Motor neuron (in vitro differentiated cells): ENCODE results near the gene SRRM2. TPM values are rescaled to one million over a fixed set of nuclear protein-coding genes. Genes with fewer than 3 reads are reported as not detected.

Source experiments
- ATAC-seq, 8 experiments: fragments of 200-7000 bp; cut with Tn5 transposase; replicated peaks in 6 of 8; 2 replicates each; pipeline ENCODE4 v1.8.0; 2021; ENCODE audit warnings: mild to moderate bottlenecking in 8 of 8, moderate library complexity in 8 of 8
- H3K27ac ChIP-seq, 2 donors: fragments of 250-450 bp; sonication (Bioruptor Pico); 2 replicates each; pipeline ENCODE4 v1.9.0; 2021; ENCODE audit warnings: antibody characterized with exemption in 2 of 2, mild to moderate bottlenecking in 2 of 2, moderate library complexity in 1 of 2
- H3K4me1 ChIP-seq, 2 donors: fragments of 250-450 bp; sonication (Bioruptor Pico); replicated peaks in 1 of 2; 2 replicates each; pipeline ENCODE4 v1.6.1; 2021; ENCODE audit warnings: antibody characterized with exemption in 2 of 2, mild to moderate bottlenecking in 2 of 2, moderate library complexity in 1 of 2
- H3K4me3 ChIP-seq, 5 donors: fragments of 250-450 bp; sonication (Bioruptor Pico); 2 replicates each; pipeline ENCODE4 v1.9.0; 2021; ENCODE audit warnings: antibody characterized with exemption in 5 of 5, mild to moderate bottlenecking in 5 of 5, moderate library complexity in 4 of 5
- WGBS, 10 experiments: fragments of 450-650 bp; shearing (Covaris generic); methylation state at CpG; one replicate each; pipeline ENCODE4 v1.0.0; 2022; 5-methylcytosine and 5-hydroxymethylcytosine counted together
- in situ Hi-C, 9 experiments: fragments of 400-800 bp; cut with MboI; loops; one replicate each; pipeline ENCODE4 v1.15.0; 2021; ENCODE audit warnings: low sequenced_read_pairs in 9 of 9, low pct_unique_long_range_greater_than_20kb in 2 of 9; ENCODE audit not compliant: unreplicated experiment in 9 of 9
- total RNA-seq, 8 experiments: library from RNA; unstranded; fragments of 300-600 nt; gene quantifications; 2 replicates each; pipeline versions ENCODE4 v1.2.3 to v1.2.4, GENCODE V29; 2022

The SRRM2 gene
- total RNA-seq, 8 experiments from 2014 or later: 66.4 to 557 (median 130) TPM

DNA sequence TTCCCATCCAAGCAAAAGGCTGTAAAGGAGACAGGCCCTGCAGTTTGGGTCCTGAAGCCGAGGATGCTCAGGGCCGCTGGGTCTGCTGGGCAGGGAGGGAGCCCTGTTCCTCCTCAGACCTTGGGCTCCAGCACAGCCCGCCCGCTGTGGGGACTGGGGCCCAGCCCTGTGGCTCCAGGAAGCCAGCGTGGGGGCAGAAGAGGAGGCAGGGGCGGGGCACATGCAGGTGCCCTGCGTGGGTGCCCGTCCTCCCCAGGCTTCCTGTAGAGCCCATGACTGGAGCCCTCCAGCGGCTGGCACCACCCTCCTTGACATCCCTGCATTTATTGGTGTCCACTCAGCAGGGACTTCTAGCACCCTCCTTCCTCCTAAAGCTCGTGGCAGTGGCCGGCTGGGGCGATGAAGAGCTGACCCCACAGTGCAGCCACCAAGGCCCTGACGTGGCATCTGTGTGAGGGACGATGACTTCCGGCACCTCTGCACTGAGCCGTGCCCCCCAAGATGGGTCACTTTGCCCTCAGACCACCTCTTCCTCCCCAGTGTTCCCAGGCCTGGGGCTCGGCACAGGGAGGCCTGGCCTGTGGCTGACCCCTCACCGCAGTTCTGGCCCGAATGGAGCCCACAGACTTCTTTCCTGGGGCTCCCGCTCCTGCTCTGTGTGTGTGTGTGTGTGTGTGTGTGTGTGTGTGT, 42.3 kb upstream of the SRRM2 start:
- peak in 2 of 8 experiments; percentile 3 to 4 for ATAC-seq
- Histone ChIP-seq H3K4me3 (no peak overlapping the region), H3K27ac (no peak overlapping the region), H3K4me1 (no peaks in the 10 kb centered on the region)
- in situ Hi-C loops: no loop called here
- 80 to 100% (median 100%) methylated on average over 1 of the region's 20 CpGs; no CpG with 5 or more reads in 7 of the 10 experiments for WGBS, 10 experiments

DNA sequence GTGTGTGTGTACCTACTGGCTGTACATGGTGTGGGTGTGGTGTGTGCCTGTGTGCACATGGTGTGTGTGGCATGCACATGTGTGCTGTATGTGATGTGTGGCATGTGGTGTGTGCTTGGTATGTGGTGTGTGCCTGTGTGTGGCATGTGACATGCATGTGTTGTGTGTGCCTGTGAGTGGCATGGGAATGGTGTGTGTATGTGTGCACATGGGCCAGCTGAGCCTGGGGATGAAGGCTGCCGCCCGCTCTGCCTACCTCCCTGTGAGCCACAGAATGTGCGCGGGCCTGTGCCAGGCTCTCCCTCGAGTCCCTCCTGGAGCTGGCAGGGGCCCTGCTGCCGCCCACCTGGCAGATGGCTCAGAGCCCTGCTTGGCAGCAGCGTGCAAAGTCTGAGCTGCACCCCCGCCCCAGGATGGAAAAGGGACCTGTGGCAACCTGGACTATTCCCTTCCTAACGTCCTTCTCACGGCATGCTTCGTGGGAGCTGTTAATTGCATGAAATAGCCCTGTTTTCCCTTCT, 41.7 kb upstream of the SRRM2 start:
- H3K4me1 ChIP-seq: peaks cover 0 to 5% of the 10 kb centered on the region in 2 donors
- peak in 2 of 8 experiments; percentile 2 for ATAC-seq
- no peak overlapping the region for H3K27ac ChIP-seq
- in situ Hi-C loops: no loop called here
- no peak overlapping the region for H3K4me3 ChIP-seq
- WGBS, 10 experiments: 38 to 100% (median 46%) methylated on average over 1 to 5 of the region's 11 CpGs; no CpG with 5 or more reads in 4 of the 10 experiments

DNA sequence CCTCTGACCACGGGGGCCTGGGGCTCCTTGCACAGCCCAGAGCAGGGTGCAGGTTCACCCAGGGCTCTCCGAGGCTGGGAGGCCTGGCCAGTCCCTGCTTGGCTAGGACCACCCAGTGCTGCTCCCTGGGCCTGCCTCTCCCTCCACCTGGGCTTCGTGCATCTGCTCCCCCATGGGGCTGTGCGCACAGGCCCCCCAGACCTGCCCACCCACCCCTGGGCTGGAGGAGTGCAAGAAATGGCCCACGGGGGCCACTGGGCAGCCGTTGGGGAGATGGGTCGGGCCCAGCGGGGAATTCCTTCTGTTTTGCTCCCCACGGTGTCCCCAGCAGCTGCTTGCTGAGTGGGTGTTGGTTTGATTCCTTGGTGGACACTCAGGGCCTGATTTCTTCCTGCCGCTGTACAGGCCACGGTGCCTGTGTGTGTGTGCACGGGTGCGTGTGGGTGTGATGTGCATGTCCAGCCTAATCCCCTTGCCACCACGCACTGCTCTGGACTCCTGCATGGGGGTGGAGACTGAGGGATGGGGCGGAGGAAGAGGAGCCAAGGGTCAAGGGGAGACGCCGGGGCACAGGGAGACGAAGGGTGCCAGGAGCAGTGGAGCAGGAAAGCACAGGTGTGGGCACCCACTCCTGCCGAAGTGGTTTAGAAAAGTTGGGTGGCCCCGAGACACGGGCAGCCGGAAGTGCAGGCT, 40.9 kb upstream of the SRRM2 start:
- 0 to 80% (median 38%) methylated on average over 1 of the region's 22 CpGs; no CpG with 5 or more reads in 6 of the 10 experiments for WGBS, 10 experiments
- Histone ChIP-seq H3K4me1 (peaks cover 0 to 7% of the 10 kb centered on the region in 2 donors), H3K4me3 (no peak overlapping the region), H3K27ac (no peak overlapping the region)
- in situ Hi-C loops: no loop called here
- ATAC-seq: no peak

DNA sequence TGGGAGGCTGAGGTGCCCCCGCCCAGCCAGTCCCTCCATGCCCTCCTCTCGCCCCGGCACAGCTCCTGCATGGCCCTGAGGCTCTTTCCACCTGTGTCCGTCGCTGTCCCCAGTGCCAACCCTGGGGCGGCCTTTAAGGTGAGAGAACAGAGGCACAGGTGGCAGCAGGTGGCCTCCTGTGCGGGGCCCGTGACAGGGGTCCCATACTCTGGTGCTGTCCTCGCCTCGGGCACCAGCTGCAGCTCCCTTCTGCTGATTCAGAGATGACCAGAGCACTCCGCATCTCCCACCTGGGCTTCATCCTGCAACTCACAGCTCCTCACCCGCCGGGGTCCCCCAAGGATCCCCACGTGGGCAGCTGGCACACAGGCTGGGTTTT, 40.4 kb upstream of the SRRM2 start:
- peaks cover 0 to 7% of the 10 kb centered on the region in 2 donors for H3K4me1 ChIP-seq
- H3K4me3 ChIP-seq: no peak overlapping the region
- in situ Hi-C loops: no loop called here
- no peak for ATAC-seq
- H3K27ac ChIP-seq: no peak overlapping the region
- WGBS, 10 experiments: 57 to 92% methylated on average over 2 to 3 of the region's 14 CpGs; no CpG with 5 or more reads in 8 of the 10 experiments

DNA sequence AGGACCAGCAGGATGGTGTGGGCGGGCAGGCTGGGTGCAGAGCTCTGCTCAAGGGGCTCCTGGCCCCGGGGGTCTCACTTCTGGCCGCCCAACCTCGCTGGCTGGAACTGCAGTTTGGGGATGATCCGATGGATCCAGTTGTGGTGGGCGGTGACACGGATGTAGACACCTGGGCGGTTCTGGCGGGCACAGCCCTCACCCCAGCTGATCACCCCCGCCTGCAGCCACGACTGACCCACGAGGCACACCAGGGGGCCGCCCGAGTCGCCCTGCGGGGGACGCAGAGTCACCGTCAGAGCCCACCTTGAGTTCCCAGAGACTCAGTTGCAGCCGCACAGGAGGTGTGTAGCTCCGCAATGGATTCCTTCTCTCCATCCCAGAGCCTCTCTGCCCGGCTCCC, 39.9 kb upstream of the SRRM2 start:
- in situ Hi-C loops: no loop called here
- no peak overlapping the region for H3K4me3 ChIP-seq
- WGBS, 10 experiments: 60 to 90% (median 86%) methylated on average over 1 to 5 of the region's 21 CpGs; no CpG with 5 or more reads in 5 of the 10 experiments
- ATAC-seq: no peak
- H3K4me1 ChIP-seq: peaks cover 0 to 7% of the 10 kb centered on the region in 2 donors
- H3K27ac ChIP-seq: no peak overlapping the region

DNA sequence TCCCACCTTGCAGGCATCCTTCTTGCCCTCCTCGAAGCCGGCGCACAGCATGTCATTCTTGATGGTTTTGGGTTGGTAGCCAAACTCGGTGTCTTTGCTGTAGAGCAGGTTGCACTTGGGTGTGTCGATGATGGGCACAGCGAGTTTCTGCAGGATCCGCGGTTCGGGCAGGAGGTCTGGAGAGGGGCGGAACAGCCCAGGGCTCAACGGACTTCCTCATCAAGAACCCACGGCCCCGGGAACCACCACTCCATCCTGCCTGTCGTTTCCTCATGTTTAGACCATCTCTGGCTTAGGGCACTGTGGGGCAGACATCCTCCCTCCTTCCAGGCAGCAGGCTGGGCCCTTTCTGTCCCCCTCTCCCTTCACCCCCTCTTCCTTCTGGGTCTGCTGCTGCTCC, 38.9 kb upstream of the SRRM2 start:
- H3K4me1 ChIP-seq: peaks cover 0 to 7% of the 10 kb centered on the region in 2 donors
- H3K27ac ChIP-seq: no peak overlapping the region
- WGBS, 10 experiments: 0 to 96% (median 68%) methylated on average over 1 to 4 of the region's 14 CpGs; no CpG with 5 or more reads in 6 of the 10 experiments
- ATAC-seq: no peak
- H3K4me3 ChIP-seq: no peak overlapping the region
- in situ Hi-C loops: no loop called here

DNA sequence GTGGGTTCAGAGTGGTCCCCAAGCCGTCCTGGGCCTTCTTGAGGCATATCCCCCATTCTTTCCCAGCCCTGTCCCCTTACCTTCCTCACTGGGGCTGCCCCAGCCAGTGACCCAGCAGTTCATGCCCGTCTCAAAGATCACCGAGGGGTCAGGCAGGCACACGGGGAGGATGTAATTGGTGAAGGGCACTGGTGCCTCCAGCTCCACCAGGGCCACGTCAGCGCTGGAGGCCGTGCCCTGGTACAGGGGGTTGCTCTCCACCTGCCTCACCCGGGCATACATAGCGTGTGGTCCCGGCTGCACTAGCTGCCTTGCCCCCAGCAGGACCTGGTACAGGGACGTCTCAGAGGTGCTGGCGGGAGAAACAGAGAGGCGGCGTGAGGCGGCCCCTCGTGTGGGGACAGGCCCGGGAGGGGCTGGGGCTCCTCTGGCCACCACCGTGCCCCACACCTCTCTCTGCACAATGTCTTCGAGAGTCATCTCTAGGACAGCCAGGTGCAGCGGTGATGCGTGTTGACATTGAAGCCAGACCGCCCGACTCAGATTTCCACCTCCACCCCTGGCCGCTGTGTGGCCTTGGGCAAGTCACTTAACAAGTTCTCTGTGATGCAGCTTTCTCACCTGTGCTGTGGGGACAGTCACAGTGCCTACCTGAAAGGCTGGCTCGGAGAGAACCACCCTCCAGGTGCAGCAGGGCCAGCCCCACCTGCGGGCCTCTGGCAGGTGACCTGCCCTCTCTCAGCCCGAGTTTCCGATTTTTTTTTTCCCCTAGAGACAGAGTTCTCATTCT, 38.3 kb upstream of the SRRM2 start:
- no peak overlapping the region for H3K4me3 ChIP-seq
- H3K4me1 ChIP-seq: peaks cover 0 to 7% of the 10 kb centered on the region in 2 donors
- in situ Hi-C loops: no loop called here
- no peak for ATAC-seq
- WGBS, 10 experiments: 33 to 85% (median 80%) methylated on average over 1 to 6 of the region's 28 CpGs; no CpG with 5 or more reads in 3 of the 10 experiments
- H3K27ac ChIP-seq: no peak overlapping the region

DNA sequence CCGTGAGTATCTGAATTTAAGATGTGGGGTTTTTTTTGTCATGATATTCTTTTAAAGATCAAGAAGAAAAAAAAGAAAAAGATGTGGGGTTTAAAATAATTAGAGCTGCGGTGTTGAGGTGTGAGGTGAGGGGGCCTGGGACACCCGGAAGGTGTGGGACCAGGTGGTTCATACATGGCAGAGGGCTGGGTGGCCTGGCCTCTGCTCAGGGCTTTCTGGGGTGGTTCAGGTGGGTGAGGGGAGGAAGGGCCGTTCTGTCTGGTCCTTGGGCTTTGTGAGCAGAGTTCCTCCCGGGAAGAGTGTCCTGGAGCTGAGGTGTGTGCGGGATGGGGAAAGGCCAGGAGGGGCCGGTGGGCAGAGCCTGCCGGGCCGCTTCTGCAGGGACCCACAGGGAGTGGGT, 37.4 kb upstream of the SRRM2 start:
- in situ Hi-C loops: no loop called here
- no peak overlapping the region for H3K27ac ChIP-seq
- peaks cover 1 to 11% of the 10 kb centered on the region in 2 donors for H3K4me1 ChIP-seq
- H3K4me3 ChIP-seq: no peak overlapping the region
- 0 to 100% (median 52%) methylated on average over 1 to 4 of the region's 9 CpGs; no CpG with 5 or more reads in 2 of the 10 experiments for WGBS, 10 experiments
- peak in 2 of 8 experiments; percentile 9 to 24 for ATAC-seq

DNA sequence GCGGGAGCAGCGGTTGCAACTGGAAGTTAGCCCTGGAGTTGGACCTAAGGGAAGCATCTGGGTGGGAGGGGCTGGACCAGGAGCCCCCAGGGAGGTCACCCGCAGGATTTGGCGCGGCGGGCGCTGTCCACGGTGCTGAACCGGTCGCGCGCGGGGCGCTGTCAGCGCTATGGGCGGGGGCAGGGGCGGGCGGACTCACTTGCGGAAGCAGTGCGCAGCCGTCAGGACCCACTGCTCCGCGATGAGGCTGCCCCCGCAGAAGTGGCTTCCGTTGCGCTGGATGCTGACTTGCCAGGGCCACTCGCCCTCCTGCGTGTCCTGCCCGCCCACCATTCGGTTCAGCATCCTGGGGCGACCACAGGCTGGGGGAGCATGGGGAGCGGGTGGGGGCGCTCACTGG, 36.9 kb upstream of the SRRM2 start:
- in situ Hi-C loops: no loop called here
- no peak overlapping the region for H3K4me3 ChIP-seq
- ATAC-seq: peak; percentile 47 to 88 (median 62)
- WGBS, 10 experiments: no CpG with 5 or more reads among the region's 33 CpGs
- H3K4me1 ChIP-seq: peaks cover 5 to 15% of the 10 kb centered on the region in 2 donors
- no peak overlapping the region for H3K27ac ChIP-seq

DNA sequence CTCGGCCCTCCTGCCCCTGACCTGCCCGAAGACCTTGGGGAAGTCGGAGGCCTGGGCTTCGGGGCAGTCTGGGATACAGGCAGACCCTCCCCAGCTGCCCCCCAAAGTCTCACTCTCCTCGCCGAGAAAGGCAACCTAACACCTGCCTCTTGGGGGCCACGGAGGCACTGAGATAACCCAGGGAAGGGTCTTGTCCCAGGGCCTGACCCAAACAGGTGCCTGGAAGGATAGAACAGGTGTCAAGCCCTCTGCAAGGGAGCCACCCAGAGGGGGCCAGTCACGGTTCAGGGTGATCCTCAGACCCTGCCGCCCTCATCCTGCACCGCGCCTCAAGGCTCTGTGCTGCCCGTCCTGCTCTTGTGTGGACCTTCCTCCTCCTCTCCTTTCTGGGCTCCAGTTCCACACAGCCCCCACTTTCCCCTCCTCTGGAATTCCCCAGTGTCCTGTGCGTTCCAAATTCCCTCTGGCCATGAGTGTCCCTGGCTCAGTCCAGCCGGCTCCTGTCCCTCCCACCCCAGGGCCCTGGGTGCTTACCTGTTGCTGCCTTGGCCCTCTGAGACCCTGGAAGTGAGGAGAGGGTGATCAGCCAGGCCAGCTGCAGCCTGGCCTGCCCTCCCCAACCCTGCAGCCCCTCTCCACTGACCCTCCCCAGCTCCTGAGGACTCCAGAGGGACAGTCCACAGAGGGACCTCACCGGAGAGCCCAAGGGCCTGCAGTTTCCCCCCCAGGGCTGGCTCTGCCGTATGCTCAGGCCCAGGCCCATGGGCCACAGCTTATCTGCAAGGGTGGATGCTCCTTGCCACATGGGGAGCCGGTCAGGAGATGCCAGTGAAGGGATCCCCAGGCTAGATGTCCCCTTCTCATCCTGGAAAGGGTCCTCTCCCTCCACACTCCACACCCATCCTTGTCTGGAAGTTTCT, 36.2 kb upstream of the SRRM2 start:
- Histone ChIP-seq H3K4me3 (no peak overlapping the region), H3K27ac (no peak overlapping the region), H3K4me1 (peaks cover 5 to 15% of the 10 kb centered on the region in 2 donors)
- in situ Hi-C loops: no loop called here
- ATAC-seq: no peak
- 20 to 69% (median 50%) methylated on average over 1 to 6 of the region's 17 CpGs; no CpG with 5 or more reads in 6 of the 10 experiments for WGBS, 10 experiments

DNA sequence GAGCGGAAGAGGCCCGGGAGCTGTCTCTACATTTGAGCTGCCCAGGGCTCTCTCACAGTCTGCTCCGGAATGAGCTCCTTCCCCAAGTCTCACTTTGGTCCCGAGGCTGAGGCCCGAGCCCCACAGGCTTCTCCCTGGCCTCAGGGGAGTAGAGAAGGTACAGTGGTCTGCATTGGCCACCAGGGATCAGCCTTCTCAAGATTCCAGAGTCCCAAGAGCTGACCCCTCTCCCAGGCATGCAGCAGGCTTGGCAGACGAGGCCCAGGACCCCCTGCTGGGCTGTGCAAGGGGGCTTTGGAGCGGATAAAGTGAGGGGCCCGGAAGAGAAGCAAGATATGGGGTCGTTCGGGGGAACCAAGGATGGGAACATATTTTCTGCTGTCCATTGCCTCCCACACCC, 35.5 kb upstream of the SRRM2 start:
- WGBS, 10 experiments: 20 to 60% (median 47%) methylated on average over 1 to 3 of the region's 10 CpGs; no CpG with 5 or more reads in 7 of the 10 experiments
- no peak for ATAC-seq
- no peak overlapping the region for H3K27ac ChIP-seq
- peaks cover 5 to 15% of the 10 kb centered on the region in 2 donors for H3K4me1 ChIP-seq
- no peak overlapping the region for H3K4me3 ChIP-seq
- in situ Hi-C loops: no loop called here
